Astrocyte of the cerebellum (primary cell): ENCODE data around the gene ZNF423.

Experiments
- DNase-seq: peaks from one replicate; pipeline ENCODE4 v3.0.0-alpha.2; 2011; ENCODE audit warnings: low read depth
- H3K4me3 ChIP-seq: 2 replicates; pipeline ENCODE4 v1.5.1; 2011; ENCODE audit warnings: mild to moderate bottlenecking, low read depth, low read length, moderate library complexity
- in situ Hi-C: cut with HindIII; loops from 2 replicates; pipeline ENCODE4 v1.10.0; 2017; ENCODE audit warnings: low sequenced_read_pairs
- TF ChIP-seq, protein P1 (sequence below): IDR thresholded peaks from 2 replicates; pipeline ENCODE4 v1.5.1; 2012; ENCODE audit warnings: low read length, low read depth, moderate library complexity, mild to moderate bottlenecking; ENCODE audit errors: missing control alignments

ZNF423 gene

DNA sequence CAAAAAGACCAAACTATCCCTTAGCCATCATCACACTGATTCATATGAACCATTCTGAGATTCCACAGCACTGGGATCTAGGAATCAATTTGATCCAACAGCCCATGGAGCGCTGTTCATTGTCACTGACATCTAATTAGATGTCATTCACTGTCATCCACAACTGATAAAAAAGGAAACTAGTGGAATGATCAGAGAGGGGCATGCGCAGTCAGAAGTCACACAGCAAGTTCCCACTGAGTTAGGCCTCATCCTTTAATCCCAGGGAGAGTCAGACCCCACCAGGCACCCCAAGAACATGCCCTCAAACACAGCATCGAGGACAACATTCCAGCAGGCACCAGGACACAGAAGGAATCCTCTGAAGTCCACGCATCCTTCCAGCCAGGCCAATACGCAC is 88.5 kb downstream of the ZNF423 start:
- DNase-seq: no peak
- in situ Hi-C loops: no loop called here
- H3K4me3 ChIP-seq: no peak overlapping the region
- TF ChIP-seq, protein P1, sequence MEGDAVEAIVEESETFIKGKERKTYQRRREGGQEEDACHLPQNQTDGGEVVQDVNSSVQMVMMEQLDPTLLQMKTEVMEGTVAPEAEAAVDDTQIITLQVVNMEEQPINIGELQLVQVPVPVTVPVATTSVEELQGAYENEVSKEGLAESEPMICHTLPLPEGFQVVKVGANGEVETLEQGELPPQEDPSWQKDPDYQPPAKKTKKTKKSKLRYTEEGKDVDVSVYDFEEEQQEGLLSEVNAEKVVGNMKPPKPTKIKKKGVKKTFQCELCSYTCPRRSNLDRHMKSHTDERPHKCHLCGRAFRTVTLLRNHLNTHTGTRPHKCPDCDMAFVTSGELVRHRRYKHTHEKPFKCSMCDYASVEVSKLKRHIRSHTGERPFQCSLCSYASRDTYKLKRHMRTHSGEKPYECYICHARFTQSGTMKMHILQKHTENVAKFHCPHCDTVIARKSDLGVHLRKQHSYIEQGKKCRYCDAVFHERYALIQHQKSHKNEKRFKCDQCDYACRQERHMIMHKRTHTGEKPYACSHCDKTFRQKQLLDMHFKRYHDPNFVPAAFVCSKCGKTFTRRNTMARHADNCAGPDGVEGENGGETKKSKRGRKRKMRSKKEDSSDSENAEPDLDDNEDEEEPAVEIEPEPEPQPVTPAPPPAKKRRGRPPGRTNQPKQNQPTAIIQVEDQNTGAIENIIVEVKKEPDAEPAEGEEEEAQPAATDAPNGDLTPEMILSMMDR: no peak

DNA sequence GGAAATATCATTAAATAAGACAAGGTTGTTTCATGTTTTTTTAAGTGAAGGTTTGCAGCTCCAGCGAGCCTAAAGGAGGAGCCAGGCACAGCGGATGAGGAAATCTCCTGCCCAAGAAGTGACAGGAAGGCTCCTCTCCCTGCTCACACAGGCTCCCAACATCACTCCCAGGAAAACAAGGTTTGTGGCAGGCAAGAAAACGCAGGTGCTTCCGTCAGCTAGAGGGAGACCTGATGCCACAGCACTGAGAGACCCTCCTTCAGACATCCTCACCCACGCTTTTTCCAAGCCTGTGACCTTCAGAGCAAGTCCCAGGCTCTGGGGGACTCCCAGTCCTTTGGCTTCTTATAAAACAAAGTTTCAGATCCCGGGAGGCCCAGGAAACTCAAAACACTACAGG is 89.7 kb downstream of the ZNF423 start:
- in situ Hi-C loops: no loop called here
- TF ChIP-seq, protein P1: no peak
- H3K4me3 ChIP-seq: no peak overlapping the region
- DNase-seq: no peak

DNA sequence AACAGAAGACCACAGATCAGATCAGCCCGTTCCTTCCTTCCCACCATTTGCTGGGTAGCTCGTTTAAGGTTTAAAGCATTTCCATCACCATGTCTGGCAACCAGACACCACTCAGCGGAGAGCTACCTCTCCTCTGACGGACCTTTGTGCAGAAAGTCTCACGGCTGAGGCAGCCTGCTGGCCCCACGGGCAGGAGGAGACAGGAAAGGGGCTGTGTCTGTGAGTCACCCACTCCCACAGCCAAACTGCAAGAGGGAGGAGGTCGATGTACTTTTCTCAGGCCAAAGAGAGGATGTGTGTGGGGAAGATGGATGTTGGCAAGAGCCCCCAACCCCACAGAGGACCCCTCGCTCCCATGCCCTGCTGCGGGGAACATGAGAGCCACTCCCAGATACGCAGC is 92.1 kb downstream of the ZNF423 start:
- TF ChIP-seq, protein P1: no peak
- in situ Hi-C loops: no loop called here
- no peak for DNase-seq
- no peak overlapping the region for H3K4me3 ChIP-seq

DNA sequence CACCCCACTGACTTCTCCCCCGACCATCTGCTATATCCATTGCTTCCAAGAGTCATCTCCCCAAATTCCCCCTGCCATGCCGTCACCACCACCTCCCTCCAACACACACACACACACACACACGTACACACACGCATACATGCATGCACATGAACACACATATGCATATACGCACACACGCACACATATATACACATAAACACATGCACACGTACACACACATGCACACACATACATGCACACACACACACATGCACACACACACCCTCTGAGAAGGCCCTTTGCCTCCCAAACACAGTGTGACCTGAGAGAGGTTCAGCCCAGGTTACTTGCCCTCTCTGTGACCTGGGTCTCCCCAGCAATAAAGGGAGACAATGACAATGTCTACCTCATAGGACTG is 95.1 kb downstream of the ZNF423 start:
- DNase-seq: no peak
- H3K4me3 ChIP-seq: no peak overlapping the region
- in situ Hi-C loops: no loop called here
- TF ChIP-seq, protein P1: no peak

DNA sequence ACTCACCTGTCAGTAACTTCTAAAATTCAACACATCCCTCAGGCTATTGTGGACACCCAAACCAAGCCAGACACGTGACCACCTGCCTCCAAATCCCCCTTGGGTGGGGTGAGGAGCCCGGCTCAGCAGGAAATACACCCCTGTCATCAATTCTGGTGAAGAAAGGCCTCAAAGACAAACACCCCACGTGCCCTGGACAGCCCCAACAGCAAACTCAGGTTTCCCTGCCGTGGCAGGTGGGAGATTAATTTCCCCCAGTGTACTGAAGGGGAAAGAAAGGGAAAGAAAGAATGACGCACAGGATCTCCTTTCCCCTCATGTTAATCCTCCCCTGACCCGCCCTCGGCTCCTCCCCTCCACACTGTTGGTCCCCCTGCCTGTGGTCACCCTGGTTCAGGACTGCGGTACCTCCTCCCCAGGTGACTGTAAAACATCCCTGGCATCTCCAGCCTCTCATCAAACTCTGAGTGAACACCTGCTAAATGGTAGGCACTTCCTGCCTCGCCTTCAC is 98.3 kb downstream of the ZNF423 start:
- TF ChIP-seq, protein P1: no peak
- DNase-seq: no peak
- H3K4me3 ChIP-seq: no peak overlapping the region
- in situ Hi-C loops: loop anchor here (5.0 kb wide), 1 partner anchor 60 kb away; no protein-coding TSS in a partner anchor

DNA sequence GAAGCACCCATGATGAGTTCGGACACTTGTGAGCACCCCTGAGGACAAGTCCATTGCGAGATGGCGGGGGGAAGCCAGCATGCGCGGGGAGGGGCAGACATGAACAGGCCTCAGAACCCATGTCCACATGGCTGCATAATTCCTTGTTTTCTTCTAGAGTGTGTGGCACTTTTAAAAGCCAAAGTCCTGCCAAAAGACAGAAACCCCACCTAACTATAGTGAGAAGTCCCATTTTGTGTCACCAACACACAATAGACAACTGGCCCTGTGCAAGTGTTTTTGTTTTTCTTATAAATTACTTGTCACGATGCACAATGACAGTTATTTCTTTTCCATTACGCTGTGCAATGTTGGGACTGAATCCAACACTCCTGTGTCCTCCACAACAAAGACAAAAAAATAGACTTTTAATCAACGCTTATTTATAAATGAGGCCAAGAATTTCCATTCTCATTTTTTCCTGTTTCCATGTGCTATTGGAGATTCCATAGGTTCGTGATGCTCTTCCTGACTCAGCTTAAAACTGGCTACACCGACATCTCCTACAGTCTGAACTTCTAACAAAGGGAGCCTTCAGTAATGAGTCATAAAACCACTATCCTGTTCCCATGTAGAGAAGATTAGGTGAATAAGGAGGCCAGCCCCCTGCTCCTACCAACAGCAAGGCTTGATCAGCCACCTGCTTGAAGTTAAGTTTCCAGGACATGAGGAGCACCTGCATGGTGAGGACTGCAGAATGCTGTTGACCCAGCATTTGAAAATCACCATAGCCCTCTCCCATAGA is 98.9 kb downstream of the ZNF423 start:
- H3K4me3 ChIP-seq: no peak overlapping the region
- in situ Hi-C loops: loop anchor here (5.0 kb wide), 1 partner anchor 60 kb away; no protein-coding TSS in a partner anchor
- DNase-seq: peak; percentile 80
- TF ChIP-seq, protein P1: no peak
